HepG2 (cell line): Measurements from ENCODE around the gene GDE1. TPM values are rescaled to one million over a fixed set of nuclear protein-coding genes. Genes with fewer than 3 reads are reported as not detected.

Experiments used
- ATAC-seq: fragments of 200-7000 bp; cut with Tn5 transposase; 3 replicates; pipeline ENCODE4 v1.9.1; 2020; ENCODE audit warnings: mild to moderate bottlenecking, moderate library complexity
- BruUV-seq: library from RNA; stranded (reverse); fragments of 400-500 nt; replicated peaks from 2 replicates; lab custom pipeline; 2021; lab: Mats Ljungman, UMichigan
- CTCF ChIA-PET: fragments of 300-600 bp; formaldehyde crosslinking; extraction: SDS; loops from one replicate; lab custom pipeline; 2021; ENCODE audit warnings: low total read pairs, inconsistent platforms, low intra/inter-chr PET ratio; lab: Yijun Ruan, JAX
- POLR2A ChIA-PET: fragments of 350-600 bp; sonication (Branson Sonifier 250); formaldehyde crosslinking; loops from one replicate; lab custom pipeline; 2020; ENCODE audit warnings: antibody characterized with exemption, inconsistent platforms; lab: Yijun Ruan, JAX
- DNase-seq: peaks from one replicate; pipeline ENCODE4 v3.0.0-alpha.2; 2015; ENCODE audit warnings: low spot score
- FAIRE-seq: peaks from 3 replicates; lab custom pipeline; 2011; peaks lifted over from hg19 to GRCh38; lab: Jason Lieb, UNC
- H2AFZ ChIP-seq: one replicate; pipeline ENCODE4 v1.6.1; 2011; ENCODE audit warnings: low read length, inconsistent platforms
- H3K27ac ChIP-seq: fragments of 300-600 bp; 3 replicates; pipeline ENCODE4 v1.8.0; 2011; ENCODE audit warnings: mixed run types, mild to moderate bottlenecking, mixed read lengths, low read length, inconsistent platforms; ENCODE audit not compliant: insufficient read depth; ENCODE audit errors: extremely low read length
- H3K27me3 ChIP-seq, 2 experiments: fragments of 200-600 bp in 1 of 2; 2 replicates in 1 of 2; 3 replicates in 1 of 2; pipeline versions ENCODE4 v1.6.0 to v1.8.0; 2011; ENCODE audit warnings: low read length in 2 of 2, mild to moderate bottlenecking in 2 of 2, moderate library complexity in 2 of 2, inconsistent platforms in 1 of 2; ENCODE audit not compliant: insufficient read depth in 2 of 2, control insufficient read depth in 1 of 2
- H3K36me3 ChIP-seq, 2 experiments: fragments of 200-600 bp in 1 of 2; replicated peaks in 1 of 2; 2 replicates in 1 of 2; 3 replicates in 1 of 2; pipeline versions ENCODE4 v1.5.1 to v1.8.0; 2011; ENCODE audit warnings: low read length in 2 of 2, inconsistent platforms in 1 of 2; ENCODE audit not compliant: insufficient read depth in 2 of 2, control insufficient read depth in 1 of 2
- H3K4me1 ChIP-seq: 2 replicates; pipeline ENCODE4 v1.5.1; 2012; ENCODE audit warnings: low read length, inconsistent platforms; ENCODE audit not compliant: insufficient read depth
- H3K4me2 ChIP-seq: 2 replicates; pipeline ENCODE4 v1.6.0; 2011; ENCODE audit warnings: low read depth, low read length, inconsistent platforms
- H3K4me3 ChIP-seq, 3 experiments: fragments of 200-600 bp in 1 of 3; sonication (generic), shearing (Covaris generic) in 1 of 3; replicated peaks in 1 of 3; 2 replicates each; pipeline ENCODE4 v1.5.1; 2011 to 2016; ENCODE audit warnings: low read length in 3 of 3, inconsistent platforms in 2 of 3, low read depth in 2 of 3, mild to moderate bottlenecking in 2 of 3, control low read depth in 1 of 3, mixed read lengths in 1 of 3; ENCODE audit not compliant: insufficient read depth in 1 of 3
- H3K79me2 ChIP-seq: one replicate; pipeline ENCODE4 v1.6.1; 2011; ENCODE audit warnings: low read length, inconsistent platforms; ENCODE audit not compliant: insufficient read depth
- H3K9ac ChIP-seq: 2 replicates; pipeline ENCODE4 v1.6.0; 2011; ENCODE audit warnings: mild to moderate bottlenecking, low read depth, low read length, inconsistent platforms; ENCODE audit not compliant: insufficient read depth
- H3K9me3 ChIP-seq: 2 replicates; pipeline ENCODE4 v1.5.1; 2012; ENCODE audit warnings: mild to moderate bottlenecking, low read length
- H4K20me1 ChIP-seq: 2 replicates; pipeline ENCODE4 v1.6.0; 2011; ENCODE audit warnings: inconsistent platforms, mild to moderate bottlenecking, low read length, moderate library complexity; ENCODE audit not compliant: insufficient read depth
- BHLHE40 ChIP-seq: IDR thresholded peaks from 2 replicates; pipeline ENCODE4 v1.6.1; 2011; ENCODE audit warnings: low read length, improper control_type of control experiment
- HDAC1 ChIP-seq: sonication (generic); formaldehyde crosslinking; IDR thresholded peaks from 2 replicates; pipeline ENCODE4 v1.5.1; 2020; ENCODE audit warnings: mild to moderate bottlenecking, missing genetic modification reagents
- HMG20B ChIP-seq: conservative IDR thresholded peaks from 2 replicates; pipeline ENCODE4 v1.6.1; 2016; ENCODE audit warnings: missing genetic modification reagents, missing compliant biosample characterization
- IKZF1 ChIP-seq: fragments of 450-650 bp; IDR thresholded peaks from 2 replicates; pipeline ENCODE4 v1.7.1; 2016
- NFE2L2 ChIP-seq: fragments of 150-350 bp; IDR thresholded peaks from 2 replicates; pipeline ENCODE4 v1.6.1; 2014; ENCODE audit warnings: low read length
- POLR2G ChIP-seq: fragments of 200-400 bp; formaldehyde crosslinking; IDR thresholded peaks from 2 replicates; pipeline ENCODE4 v1.6.1; 2018; ENCODE audit warnings: mild to moderate bottlenecking, low read depth, low read length, moderate library complexity
- TMF1 ChIP-seq: sonication (generic); formaldehyde crosslinking; IDR thresholded peaks from 2 replicates; pipeline ENCODE4 v1.8.1; 2022; ENCODE audit warnings: low read depth, missing genetic modification reagents
- YEATS2 ChIP-seq: sonication (generic); formaldehyde crosslinking; IDR thresholded peaks from 2 replicates; pipeline ENCODE4 v1.4.0; 2020; ENCODE audit warnings: missing genetic modification reagents, borderline replicate concordance
- ZBTB8A ChIP-seq: sonication (generic); formaldehyde crosslinking; IDR thresholded peaks from 2 replicates; pipeline ENCODE4 v1.4.0; 2020; ENCODE audit warnings: mild to moderate bottlenecking, low read depth, missing genetic modification reagents, borderline replicate concordance
- ZNF234 ChIP-seq: sonication (generic); formaldehyde crosslinking; conservative IDR thresholded peaks from 2 replicates; pipeline ENCODE4 v1.5.1; 2020; ENCODE audit warnings: mild to moderate bottlenecking, missing genetic modification reagents
- ZNF672 ChIP-seq: sonication (generic); formaldehyde crosslinking; IDR thresholded peaks from 2 replicates; pipeline ENCODE4 v1.8.1; 2022; ENCODE audit warnings: missing genetic modification reagents
- ZNF737 ChIP-seq: sonication (generic); formaldehyde crosslinking; IDR thresholded peaks from 2 replicates; pipeline ENCODE4 v1.5.0; 2020; ENCODE audit warnings: missing genetic modification reagents, mild to moderate bottlenecking, borderline replicate concordance
- ZNF746 ChIP-seq: sonication (generic); formaldehyde crosslinking; IDR thresholded peaks from 2 replicates; pipeline ENCODE4 v1.8.0; 2022; ENCODE audit warnings: mild to moderate bottlenecking, missing genetic modification reagents
- WGBS: methylation state at CpG from one replicate; pipeline ENCODE4 v1.1.6; 2017; ENCODE audit warnings: low lambda C conversion rate; 5-methylcytosine and 5-hydroxymethylcytosine counted together
- in situ Hi-C: cut with HindIII; loops from 2 replicates; pipeline ENCODE4 v1.10.0; 2017; ENCODE audit warnings: low pct_unique_long_range_greater_than_20kb; ENCODE audit not compliant: extremely low pct_ligation_motif_present
- intact Hi-C: fragments of 100-400 bp; cut with micrococcal nuclease; formaldehyde crosslinking; loops from one replicate; pipeline ENCODE4 v1.10.0; 2022; ENCODE audit not compliant: unreplicated experiment
- polyA plus RNA-seq, 8 experiments: library from polyadenylated mRNA; depleted of rRNA in 3 of 8; stranded (reverse) in 7 of 8; unstranded in 1 of 8; fragments of >200 nt; fragmentation: Illumina TruSeq in 4 of 8; extraction: Trizol in 4 of 8; gene quantifications; 2 replicates each; pipeline versions ENCODE4 v1.2.1 to v1.2.3, GENCODE V29; 2011 to 2016; ENCODE audit warnings: low read depth in 4 of 8, missing spikeins in 1 of 8, mixed read lengths in 1 of 8; ENCODE audit not compliant: insufficient read depth in 1 of 8
- total RNA-seq, 5 experiments: library from RNA; depleted of rRNA; stranded (reverse); fragments of >200 nt; fragmentation: Illumina TruSeq; extraction: Trizol; gene quantifications; 2 replicates each; pipeline ENCODE4 v1.2.3, GENCODE V29; 2016; ENCODE audit warnings: low read depth in 1 of 5
- TF ChIP-seq, protein P1 (sequence below): sonication (generic); formaldehyde crosslinking; conservative IDR thresholded peaks from 2 replicates; pipeline ENCODE4 v1.4.0; 2020; ENCODE audit warnings: missing genetic modification reagents
- TF ChIP-seq, protein P2 (sequence below): sonication (generic); formaldehyde crosslinking; IDR thresholded peaks from 2 replicates; pipeline ENCODE4 v1.5.1; 2020; ENCODE audit warnings: missing genetic modification reagents, mild to moderate bottlenecking, borderline replicate concordance
- TF ChIP-seq, protein P3 (sequence below): sonication (generic); formaldehyde crosslinking; IDR thresholded peaks from 2 replicates; pipeline ENCODE4 v1.4.0; 2020; ENCODE audit warnings: missing genetic modification reagents
- TF ChIP-seq, protein P4 (sequence below): sonication (generic); formaldehyde crosslinking; IDR thresholded peaks from 2 replicates; pipeline ENCODE4 v1.4.0; 2020; ENCODE audit warnings: mild to moderate bottlenecking, missing genetic modification reagents

The GDE1 gene
- total and polyA plus RNA-seq, 2 of the 13 experiments (the other 11 are each of a cell fraction or from before 2014, with no cell fraction given): 35.9 to 59.0 TPM

DNA sequence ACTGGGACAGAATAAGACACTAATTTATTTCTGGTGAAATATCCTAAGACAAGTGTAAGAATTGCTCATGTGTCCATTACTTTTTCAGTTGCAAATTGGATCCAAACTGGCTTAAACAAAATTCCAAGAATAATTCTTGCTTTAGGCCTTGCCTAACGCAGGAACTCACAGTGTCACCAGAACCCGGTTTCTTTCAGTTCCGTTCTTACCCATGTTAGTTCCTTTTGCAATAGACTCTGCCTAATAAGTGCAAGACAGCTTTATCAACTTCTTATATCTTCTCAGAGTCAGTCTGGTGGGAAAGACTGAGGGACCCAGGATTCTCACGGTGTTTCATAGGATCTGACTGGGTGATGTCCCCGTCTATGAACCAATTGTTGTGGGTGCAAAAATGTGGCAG lies 24.7 kb downstream of the GDE1 start:
- Histone ChIP-seq H4K20me1 (no peaks in the 10 kb centered on the region), H3K9me3 (no peaks in the 10 kb centered on the region), H3K79me2 (no peaks in the 10 kb centered on the region), H2AFZ (no peak overlapping the region), H3K4me3 (no peak overlapping the region), H3K9ac (no peak overlapping the region), H3K36me3 (peaks cover 4 to 9% of the 10 kb centered on the region in 2 experiments), H3K4me2 (no peak overlapping the region), H3K4me1 (no peaks in the 10 kb centered on the region), H3K27ac (no peak overlapping the region), H3K27me3 (no peaks in the 10 kb centered on the region)
- WGBS: 76% methylated on average over 5 of the region's 5 CpGs
- intact Hi-C loops (no loop called here), in situ Hi-C loops (no loop called here)
- ChIA-PET POLR2A (no interaction called here), CTCF (no interaction called here)
- ATAC-seq (no peak), FAIRE-seq (no peak), DNase-seq (no peak)
- BruUV-seq: no TSS peak
- TF ChIP-seq HMG20B (CRISPR knock-in tag): no peak
- TF ChIP-seq, protein P1, sequence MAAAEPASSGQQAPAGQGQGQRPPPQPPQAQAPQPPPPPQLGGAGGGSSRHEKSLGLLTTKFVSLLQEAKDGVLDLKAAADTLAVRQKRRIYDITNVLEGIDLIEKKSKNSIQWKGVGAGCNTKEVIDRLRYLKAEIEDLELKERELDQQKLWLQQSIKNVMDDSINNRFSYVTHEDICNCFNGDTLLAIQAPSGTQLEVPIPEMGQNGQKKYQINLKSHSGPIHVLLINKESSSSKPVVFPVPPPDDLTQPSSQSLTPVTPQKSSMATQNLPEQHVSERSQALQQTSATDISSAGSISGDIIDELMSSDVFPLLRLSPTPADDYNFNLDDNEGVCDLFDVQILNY (CRISPR knock-in tag): no peak
- no peak for TF ChIP-seq NFE2L2
- no peak for TF ChIP-seq POLR2G
- TF ChIP-seq ZBTB8A: no peak
- no peak for TF ChIP-seq IKZF1
- TF ChIP-seq, protein P2, sequence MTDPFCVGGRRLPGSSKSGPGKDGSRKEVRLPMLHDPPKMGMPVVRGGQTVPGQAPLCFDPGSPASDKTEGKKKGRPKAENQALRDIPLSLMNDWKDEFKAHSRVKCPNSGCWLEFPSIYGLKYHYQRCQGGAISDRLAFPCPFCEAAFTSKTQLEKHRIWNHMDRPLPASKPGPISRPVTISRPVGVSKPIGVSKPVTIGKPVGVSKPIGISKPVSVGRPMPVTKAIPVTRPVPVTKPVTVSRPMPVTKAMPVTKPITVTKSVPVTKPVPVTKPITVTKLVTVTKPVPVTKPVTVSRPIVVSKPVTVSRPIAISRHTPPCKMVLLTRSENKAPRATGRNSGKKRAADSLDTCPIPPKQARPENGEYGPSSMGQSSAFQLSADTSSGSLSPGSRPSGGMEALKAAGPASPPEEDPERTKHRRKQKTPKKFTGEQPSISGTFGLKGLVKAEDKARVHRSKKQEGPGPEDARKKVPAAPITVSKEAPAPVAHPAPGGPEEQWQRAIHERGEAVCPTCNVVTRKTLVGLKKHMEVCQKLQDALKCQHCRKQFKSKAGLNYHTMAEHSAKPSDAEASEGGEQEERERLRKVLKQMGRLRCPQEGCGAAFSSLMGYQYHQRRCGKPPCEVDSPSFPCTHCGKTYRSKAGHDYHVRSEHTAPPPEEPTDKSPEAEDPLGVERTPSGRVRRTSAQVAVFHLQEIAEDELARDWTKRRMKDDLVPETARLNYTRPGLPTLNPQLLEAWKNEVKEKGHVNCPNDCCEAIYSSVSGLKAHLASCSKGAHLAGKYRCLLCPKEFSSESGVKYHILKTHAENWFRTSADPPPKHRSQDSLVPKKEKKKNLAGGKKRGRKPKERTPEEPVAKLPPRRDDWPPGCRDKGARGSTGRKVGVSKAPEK (CRISPR knock-in tag): no peak
- TF ChIP-seq ZNF672 (CRISPR knock-in tag): no peak
- TF ChIP-seq ZNF737 (CRISPR knock-in tag): no peak
- TF ChIP-seq ZNF234: no peak
- no peak for TF ChIP-seq YEATS2
- TF ChIP-seq, protein P3, sequence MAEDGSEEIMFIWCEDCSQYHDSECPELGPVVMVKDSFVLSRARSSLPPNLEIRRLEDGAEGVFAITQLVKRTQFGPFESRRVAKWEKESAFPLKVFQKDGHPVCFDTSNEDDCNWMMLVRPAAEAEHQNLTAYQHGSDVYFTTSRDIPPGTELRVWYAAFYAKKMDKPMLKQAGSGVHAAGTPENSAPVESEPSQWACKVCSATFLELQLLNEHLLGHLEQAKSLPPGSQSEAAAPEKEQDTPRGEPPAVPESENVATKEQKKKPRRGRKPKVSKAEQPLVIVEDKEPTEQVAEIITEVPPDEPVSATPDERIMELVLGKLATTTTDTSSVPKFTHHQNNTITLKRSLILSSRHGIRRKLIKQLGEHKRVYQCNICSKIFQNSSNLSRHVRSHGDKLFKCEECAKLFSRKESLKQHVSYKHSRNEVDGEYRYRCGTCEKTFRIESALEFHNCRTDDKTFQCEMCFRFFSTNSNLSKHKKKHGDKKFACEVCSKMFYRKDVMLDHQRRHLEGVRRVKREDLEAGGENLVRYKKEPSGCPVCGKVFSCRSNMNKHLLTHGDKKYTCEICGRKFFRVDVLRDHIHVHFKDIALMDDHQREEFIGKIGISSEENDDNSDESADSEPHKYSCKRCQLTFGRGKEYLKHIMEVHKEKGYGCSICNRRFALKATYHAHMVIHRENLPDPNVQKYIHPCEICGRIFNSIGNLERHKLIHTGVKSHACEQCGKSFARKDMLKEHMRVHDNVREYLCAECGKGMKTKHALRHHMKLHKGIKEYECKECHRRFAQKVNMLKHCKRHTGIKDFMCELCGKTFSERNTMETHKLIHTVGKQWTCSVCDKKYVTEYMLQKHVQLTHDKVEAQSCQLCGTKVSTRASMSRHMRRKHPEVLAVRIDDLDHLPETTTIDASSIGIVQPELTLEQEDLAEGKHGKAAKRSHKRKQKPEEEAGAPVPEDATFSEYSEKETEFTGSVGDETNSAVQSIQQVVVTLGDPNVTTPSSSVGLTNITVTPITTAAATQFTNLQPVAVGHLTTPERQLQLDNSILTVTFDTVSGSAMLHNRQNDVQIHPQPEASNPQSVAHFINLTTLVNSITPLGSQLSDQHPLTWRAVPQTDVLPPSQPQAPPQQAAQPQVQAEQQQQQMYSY (CRISPR knock-in tag): no peak
- TF ChIP-seq ZNF746 (CRISPR knock-in tag): no peak
- no peak for TF ChIP-seq TMF1 (CRISPR knock-in tag)
- no peak for TF ChIP-seq BHLHE40
- TF ChIP-seq HDAC1 (CRISPR knock-in tag): no peak
- TF ChIP-seq, protein P4, sequence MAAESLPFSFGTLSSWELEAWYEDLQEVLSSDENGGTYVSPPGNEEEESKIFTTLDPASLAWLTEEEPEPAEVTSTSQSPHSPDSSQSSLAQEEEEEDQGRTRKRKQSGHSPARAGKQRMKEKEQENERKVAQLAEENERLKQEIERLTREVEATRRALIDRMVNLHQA (CRISPR knock-in tag): no peak
